Activated T-cell treated with anti-CD3 and anti-CD28 coated beads for 4 hours (primary cell): Measurements from ENCODE around the gene SLC5A8.
"Not testable (repeated sequence)": the region's sequence is repeated elsewhere in the genome, so short reads cannot be mapped to it uniquely, and the experiment has no call there.

Source experiments
- DNase-seq: peaks from one replicate; pipeline ENCODE4 v3.0.0-alpha.2; 2020

SLC5A8 gene

DNA sequence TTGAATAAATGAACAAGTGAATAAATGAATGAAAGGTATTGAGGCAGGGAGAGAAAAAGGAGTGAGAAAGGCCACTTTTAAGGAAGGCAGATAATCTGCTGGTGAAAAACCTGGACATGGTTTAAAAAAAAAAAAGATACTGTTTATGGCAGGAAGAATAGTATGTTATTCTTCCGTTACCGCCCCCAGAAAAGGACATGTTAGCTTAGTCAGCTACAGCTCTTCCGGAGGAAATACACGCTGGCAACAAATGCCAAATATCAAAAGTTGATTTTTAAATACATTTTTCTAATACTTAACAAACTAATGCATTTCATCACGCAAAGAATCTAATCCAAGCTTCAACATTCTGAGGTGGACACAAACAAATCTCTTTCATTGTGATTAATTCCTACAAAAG lies 43.2 kb downstream of the SLC5A8 start:
- no peak for DNase-seq

DNA sequence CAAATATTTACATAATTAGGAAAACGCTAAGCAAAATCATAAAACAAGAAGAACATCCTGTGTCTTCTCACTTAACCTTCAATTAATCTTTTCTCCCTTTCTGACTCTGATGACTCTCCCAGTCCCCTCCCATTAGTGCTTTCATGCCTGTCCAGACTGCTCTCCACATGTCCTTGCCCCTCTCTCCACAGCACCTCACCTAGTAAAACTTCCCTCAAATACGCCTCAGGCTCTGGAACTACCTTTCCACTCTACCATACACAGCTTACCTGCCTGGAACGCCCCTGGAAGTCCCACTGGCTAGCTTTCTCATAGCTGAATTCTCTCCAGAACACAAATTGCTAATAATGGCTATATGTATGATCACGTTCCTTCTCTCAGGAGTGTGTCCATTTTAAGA lies 44.7 kb downstream of the SLC5A8 start:
- DNase-seq = no peak

DNA sequence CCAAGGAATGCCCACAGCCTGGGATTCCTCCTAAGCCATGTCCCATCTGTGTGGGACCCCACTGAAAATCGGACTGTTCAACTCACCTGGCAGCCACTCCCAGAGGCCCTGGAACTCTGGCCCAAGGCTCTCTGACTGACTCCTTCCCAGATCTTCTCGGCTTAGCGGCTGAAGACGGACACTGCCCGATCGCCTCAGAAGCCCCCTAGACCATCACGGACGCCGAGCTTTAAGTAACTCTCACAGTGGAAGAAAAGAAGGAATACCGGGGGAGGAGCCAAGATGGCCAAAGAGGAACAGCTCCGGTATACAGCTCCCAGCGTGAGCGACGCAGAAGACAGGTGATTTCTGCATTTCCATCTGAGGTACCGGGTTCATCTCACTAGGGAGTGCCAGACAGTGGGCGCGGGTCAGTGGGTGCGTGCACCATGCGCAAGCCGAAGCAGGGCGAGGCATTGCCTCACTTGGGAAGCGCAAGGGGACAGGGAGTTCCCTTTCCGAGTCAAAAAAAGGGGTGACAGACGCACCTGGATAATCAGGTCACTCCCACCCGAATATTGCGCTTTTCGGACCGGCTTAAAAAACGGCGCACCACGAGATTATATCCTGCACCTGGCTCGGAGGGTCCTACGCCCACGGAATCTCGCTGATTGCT lies 64.1 kb downstream of the SLC5A8 start:
- DNase-seq = not testable (repeated sequence)

DNA sequence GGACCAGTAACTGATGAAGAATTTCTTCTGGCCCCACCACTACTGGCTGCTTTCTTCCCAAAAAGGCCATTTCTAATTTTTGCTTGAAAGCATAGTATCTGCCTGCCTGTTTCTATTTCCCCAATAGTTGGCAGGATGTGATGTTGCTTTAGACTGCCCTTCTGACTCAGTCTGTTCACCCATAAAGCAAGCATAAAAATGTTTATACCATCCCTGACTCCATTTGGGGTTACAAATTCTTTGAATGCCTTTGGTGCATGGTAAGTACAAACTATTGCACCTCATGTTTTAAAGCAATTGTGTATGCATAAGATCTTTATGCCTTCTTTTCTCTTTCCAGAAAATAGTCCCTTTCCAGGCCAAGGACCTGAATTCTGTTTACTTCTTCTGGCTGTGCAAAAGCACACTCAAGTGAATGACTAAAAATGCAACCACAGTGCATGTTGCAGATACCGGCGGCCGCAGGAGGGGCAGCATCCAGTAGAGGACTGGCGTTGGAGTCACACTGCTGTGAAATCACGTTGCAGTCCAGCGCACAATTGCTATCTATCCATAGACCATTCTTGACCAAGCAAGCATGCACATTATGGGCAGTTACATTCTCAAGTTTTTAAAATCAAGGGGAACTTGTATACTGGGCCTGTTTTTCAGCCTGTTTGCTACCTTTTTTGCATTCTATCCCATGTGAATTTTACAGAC lies 82.4 kb downstream of the SLC5A8 start:
- no peak for DNase-seq

DNA sequence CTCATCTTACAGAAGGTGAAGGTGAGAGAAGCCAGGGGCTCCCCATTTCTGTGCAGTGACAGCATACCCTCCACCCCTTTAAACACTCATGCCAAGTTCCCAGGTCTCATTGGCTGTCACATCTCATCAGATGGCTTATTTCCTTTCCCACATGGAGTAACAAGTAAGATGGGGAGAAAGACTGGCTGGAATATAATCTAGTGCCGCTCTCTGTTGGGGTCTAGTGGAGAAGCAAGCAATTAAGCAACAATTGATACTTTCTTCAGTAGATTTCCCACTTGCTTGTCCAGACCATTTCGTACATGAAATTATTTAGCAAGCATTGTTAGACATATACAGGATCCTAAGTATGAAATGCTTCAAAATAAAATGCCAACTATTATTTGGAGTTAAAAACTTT lies 92.2 kb downstream of the SLC5A8 start:
- no peak for DNase-seq

DNA sequence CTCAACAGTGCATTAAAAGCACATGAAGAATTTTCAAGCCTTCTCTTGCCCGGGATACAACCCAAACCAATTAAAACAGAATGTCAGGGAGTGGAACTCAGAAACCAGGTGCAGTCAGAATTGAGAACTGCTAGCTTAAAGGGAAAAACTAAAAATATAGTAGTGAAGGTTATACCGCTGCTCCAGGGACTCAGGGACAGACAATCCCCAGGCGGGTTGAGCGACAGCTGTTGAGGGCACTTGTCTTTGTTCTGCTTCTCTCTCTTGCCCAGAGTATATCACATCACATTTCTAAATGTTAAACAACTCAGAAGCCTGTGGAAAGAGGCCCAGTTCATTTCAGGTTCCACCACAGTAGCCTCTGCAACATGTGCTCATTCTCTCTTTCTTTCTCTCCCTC lies 93.1 kb downstream of the SLC5A8 start:
- DNase-seq = no peak

DNA sequence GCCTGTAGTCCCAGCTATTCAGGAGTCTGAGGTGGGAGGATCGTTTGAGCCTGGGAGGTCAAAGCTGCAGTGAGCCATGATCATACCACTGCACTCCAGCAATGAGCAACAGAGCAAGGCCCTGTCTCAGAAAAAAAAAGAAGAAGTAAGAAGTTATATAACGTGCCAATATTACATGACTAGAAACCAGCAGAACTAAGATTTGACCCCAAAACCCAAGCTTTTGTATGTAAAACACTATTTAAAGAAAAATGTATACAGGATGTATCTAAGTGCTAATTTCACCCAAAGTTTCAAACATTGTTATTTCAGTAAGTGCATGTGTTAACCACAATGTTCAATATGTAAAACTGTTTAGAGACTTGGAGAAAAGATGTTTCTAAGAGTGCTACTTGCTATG lies 94.7 kb downstream of the SLC5A8 start:
- DNase-seq = no peak

DNA sequence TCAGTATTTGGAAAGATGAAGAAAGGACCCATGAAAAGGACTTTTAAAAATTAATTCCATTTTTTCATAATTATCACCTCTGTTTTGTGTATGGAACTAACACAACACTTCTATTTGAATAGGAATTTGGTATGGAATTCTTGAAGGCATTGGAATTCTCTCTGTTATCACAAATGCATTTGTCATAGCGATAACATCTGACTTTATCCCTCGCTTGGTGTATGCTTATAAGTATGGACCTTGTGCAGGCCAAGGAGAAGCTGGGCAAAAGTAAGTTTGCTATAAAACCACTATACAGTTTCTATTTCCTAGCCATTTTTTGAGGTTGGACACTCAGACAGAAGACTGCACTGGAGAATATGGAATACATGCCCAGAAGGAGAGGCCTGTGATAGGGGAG lies 98.6 kb downstream of the SLC5A8 start:
- no peak for DNase-seq

DNA sequence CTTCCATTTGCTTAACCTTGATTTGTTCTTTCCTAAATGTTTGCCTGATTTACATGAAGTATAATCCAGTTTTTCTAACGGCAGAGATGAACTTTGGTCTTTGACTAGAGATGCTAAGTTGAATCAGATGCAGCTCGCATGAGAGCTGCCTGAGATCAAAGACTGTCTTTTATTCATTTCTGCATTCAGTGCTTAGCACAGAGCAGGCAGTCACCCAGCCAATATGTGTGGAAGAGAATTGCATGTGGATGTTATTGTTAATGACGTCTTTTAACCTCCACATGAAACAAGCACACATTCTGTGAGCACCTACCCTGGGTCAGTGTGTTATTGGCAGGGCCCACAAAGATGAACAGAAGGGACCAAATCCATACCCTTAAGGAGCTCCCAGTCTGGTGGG lies 99.2 kb downstream of the SLC5A8 start:
- DNase-seq = no peak

DNA sequence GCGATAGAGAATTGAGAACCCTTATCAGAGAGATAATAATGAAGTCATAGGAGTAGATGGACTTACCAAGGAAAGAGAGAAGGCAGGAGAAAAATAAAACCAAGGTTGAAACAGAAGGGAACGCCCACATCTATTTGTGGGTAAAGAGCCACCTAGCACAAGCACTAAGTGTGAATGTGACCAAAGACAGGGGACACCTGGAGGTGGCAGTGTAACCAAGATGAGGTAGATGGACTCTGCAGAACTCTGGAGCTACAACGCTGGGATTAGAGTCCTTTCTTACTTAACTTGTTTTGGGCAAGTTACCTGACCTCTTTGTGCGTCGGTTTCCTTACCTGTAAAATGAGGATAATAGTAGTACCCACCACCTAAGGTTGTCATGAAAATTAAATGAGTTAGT lies 101.9 kb downstream of the SLC5A8 start:
- no peak for DNase-seq

DNA sequence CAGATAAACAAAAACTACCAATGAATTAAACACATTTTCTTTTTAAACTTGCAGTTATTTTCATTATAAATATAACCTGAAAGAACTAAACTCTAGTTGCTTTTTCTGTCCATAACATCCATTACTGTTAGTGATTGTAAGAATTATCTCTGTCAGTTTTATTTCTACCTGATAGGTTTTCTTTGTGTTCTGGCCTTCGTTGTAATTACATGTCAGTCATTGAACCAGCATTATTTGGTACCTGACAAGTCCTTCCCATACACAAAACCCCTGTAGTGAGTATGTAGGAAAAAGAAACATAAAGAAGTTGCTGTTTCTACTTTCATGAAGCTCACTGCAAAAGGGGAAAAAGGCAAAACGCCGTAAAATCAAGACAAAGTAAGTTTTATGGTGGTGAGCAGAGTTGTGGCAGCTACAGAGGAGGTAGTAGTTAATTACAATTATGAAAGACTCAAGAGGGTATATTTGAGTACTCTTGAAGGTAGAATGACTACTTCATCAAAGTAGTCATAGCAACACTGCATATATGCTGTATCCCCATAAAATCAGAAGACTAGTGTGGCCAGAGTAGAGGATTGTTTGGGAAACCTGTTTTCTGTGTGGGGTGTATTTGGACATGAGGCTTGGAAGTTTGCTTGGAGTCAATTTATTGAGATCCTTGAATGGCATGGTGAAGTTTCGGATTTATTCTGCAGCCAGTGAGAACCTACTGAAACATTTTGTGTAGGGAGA lies 102.8 kb downstream of the SLC5A8 start:
- no peak for DNase-seq
